Endodermal cell (in vitro differentiated cells): ENCODE results near the gene FANCB. TPM values are rescaled to one million over a fixed set of nuclear protein-coding genes. Genes with fewer than 3 reads are reported as not detected.

ENCODE experiments used
- DNase-seq: peaks from one replicate; pipeline ENCODE4 v3.0.0-alpha.2; 2017
- H3K27ac ChIP-seq: 2 replicates; pipeline ENCODE4 v1.5.1; 2013; ENCODE audit warnings: mild to moderate bottlenecking, low read depth, low read length, moderate library complexity
- H3K27me3 ChIP-seq: 2 replicates; pipeline ENCODE4 v1.6.1; 2013; ENCODE audit warnings: mild to moderate bottlenecking, low read length, moderate library complexity; ENCODE audit not compliant: insufficient read depth, control insufficient read depth, poor library complexity, severe bottlenecking
- H3K36me3 ChIP-seq: 2 replicates; pipeline ENCODE4 v1.7.0; 2013; ENCODE audit warnings: mild to moderate bottlenecking, low read length, moderate library complexity; ENCODE audit not compliant: control insufficient read depth, insufficient read depth
- H3K4me1 ChIP-seq: one replicate; pipeline ENCODE4 v1.7.0; 2013; ENCODE audit warnings: low read length; ENCODE audit not compliant: control insufficient read depth, insufficient read depth
- H3K4me3 ChIP-seq: 2 replicates; pipeline ENCODE4 v1.5.1; 2013; ENCODE audit warnings: mild to moderate bottlenecking, low read length, moderate library complexity
- H3K9ac ChIP-seq: 2 replicates; pipeline ENCODE4 v1.6.1; 2013; ENCODE audit warnings: mild to moderate bottlenecking, low read length, moderate library complexity; ENCODE audit not compliant: poor library complexity, severe bottlenecking; ENCODE audit errors: extremely low read depth
- H3K9me3 ChIP-seq: 2 replicates; pipeline ENCODE4 v1.6.1; 2013; ENCODE audit warnings: mild to moderate bottlenecking, low read length, moderate library complexity; ENCODE audit not compliant: control insufficient read depth
- H3K27ac Mint-ChIP-seq: 2 replicates; pipeline ENCODE4 v1.8.0; 2020; ENCODE audit warnings: mixed read lengths
- H3K27me3 Mint-ChIP-seq: 2 replicates; pipeline ENCODE4 v1.8.0; 2021; ENCODE audit warnings: mild to moderate bottlenecking, mixed read lengths; ENCODE audit not compliant: insufficient read depth
- H3K36me3 Mint-ChIP-seq: 2 replicates; pipeline ENCODE4 v1.8.0; 2020; ENCODE audit warnings: low read depth, mixed read lengths
- H3K4me1 Mint-ChIP-seq: 2 replicates; pipeline ENCODE4 v1.8.0; 2020; ENCODE audit warnings: mixed read lengths
- H3K4me3 Mint-ChIP-seq: 2 replicates; pipeline ENCODE4 v1.8.0; 2020; ENCODE audit warnings: mild to moderate bottlenecking, moderate library complexity, mixed read lengths
- H3K9me3 Mint-ChIP-seq: 2 replicates; pipeline ENCODE4 v1.8.0; 2020; ENCODE audit warnings: mild to moderate bottlenecking, mixed read lengths
- WGBS, 2 experiments: methylation state at CpG; one replicate each; pipeline versions ENCODE4 v1.1.5 to v1.1.7; 2013; ENCODE audit warnings: missing lambda C conversion rate in 2 of 2, mixed read lengths in 1 of 2; ENCODE audit not compliant: insufficient coverage in 1 of 2, insufficient read length in 1 of 2; 5-methylcytosine and 5-hydroxymethylcytosine counted together
- total RNA-seq, 2 donors: library from RNA; stranded (reverse); fragmentation: NEBNext Ultra II Directional in 1 of 2; extraction: Animal tissue kit (Norgen Biotek cat#: 25700) in 1 of 2; gene quantifications; 2 replicates in 1 of 2; 3 replicates in 1 of 2; pipeline ENCODE4 v1.2.1, GENCODE V29; 2021
- TF ChIP-seq, protein P1 (sequence below): fragments of 200-600 bp; sonication (generic); conservative IDR thresholded peaks from 2 replicates; pipeline ENCODE4 v1.5.0; 2021; ENCODE audit warnings: antibody characterized with exemption, mild to moderate bottlenecking

FANCB gene
- total RNA-seq, 2 donors from 2014 or later: 12.8 to 15.2 TPM

DNA sequence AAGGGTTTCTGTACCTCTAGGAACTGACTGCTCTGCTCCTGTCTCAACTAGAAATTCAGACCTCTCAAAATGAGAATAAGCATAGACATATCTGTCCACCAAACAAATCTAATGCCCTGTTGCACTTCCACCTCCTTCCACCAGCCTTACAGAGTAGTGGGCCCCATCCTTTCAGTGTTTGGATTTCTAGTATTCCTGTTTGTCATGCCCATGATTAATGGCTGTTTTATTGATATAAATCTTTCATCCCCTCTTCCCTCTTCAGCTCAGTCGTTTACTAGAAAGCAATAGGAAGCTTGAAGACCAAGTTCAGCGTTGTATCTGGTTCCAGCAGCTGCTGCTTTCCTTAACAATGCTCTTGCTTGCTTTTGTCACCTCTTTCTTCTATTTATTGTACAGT lies 46.5 kb upstream of the FANCB start:
- Mint-ChIP-seq H3K4me3 (no peak overlapping the region), H3K27ac (no peak overlapping the region), H3K4me1 (no peaks in the 10 kb centered on the region), H3K36me3 (peaks cover 20% of the 10 kb centered on the region), H3K27me3 (no peaks in the 10 kb centered on the region), H3K9me3 (peaks cover 41% of the 10 kb centered on the region)
- Histone ChIP-seq H3K27ac (no peak overlapping the region), H3K9me3 (no peaks in the 10 kb centered on the region), H3K4me1 (no peaks in the 10 kb centered on the region), H3K9ac (no peak overlapping the region), H3K4me3 (no peak overlapping the region), H3K36me3 (peaks cover 35% of the 10 kb centered on the region), H3K27me3 (no peaks in the 10 kb centered on the region)
- DNase-seq: no peak
- 94% methylated on average over 2 of the region's 2 CpGs; no CpG with 5 or more reads in 1 of the 2 experiments for WGBS, 2 experiments
- TF ChIP-seq, protein P1, sequence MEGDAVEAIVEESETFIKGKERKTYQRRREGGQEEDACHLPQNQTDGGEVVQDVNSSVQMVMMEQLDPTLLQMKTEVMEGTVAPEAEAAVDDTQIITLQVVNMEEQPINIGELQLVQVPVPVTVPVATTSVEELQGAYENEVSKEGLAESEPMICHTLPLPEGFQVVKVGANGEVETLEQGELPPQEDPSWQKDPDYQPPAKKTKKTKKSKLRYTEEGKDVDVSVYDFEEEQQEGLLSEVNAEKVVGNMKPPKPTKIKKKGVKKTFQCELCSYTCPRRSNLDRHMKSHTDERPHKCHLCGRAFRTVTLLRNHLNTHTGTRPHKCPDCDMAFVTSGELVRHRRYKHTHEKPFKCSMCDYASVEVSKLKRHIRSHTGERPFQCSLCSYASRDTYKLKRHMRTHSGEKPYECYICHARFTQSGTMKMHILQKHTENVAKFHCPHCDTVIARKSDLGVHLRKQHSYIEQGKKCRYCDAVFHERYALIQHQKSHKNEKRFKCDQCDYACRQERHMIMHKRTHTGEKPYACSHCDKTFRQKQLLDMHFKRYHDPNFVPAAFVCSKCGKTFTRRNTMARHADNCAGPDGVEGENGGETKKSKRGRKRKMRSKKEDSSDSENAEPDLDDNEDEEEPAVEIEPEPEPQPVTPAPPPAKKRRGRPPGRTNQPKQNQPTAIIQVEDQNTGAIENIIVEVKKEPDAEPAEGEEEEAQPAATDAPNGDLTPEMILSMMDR: no peak

DNA sequence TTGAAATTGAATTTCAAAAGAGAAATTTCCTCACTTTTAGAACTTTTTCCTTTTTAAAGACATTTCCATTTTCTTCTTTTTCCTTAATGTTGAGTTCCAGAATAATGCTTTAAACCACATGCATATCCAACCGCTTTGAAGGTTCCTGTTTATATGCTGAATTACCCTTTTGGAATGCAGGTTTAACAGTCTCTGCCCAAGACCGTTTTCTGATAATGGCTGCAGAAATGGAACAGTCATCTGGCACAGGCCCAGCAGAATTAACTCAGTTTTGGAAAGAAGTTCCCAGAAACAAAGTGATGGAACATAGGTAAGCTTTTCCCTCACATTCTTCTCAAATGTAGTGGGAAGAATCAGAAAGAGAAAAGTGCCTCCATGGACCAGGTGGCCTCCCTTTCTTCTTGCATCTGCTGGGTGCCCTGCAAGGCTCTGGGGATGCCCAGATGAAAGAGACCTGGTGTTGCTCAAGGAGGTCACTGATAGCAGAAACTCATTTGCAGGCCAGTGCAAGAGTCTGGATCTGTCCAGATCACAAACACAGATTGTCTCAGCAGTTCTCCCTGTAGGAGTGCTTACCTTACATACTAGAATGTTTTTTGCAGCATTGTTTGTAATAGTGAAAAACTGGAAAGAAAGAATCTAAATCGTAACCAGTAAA lies 43.3 kb upstream of the FANCB start:
- H3K9me3 Mint-ChIP-seq: peaks cover 44% of the 10 kb centered on the region
- no peak overlapping the region for H3K4me3 Mint-ChIP-seq
- Histone ChIP-seq H3K9me3 (no peaks in the 10 kb centered on the region), H3K27ac (no peak overlapping the region), H3K4me3 (no peak overlapping the region), H3K27me3 (no peaks in the 10 kb centered on the region), H3K9ac (no peak overlapping the region), H3K36me3 (peaks cover 44% of the 10 kb centered on the region), H3K4me1 (no peaks in the 10 kb centered on the region)
- H3K36me3 Mint-ChIP-seq: peaks cover 21% of the 10 kb centered on the region
- no peaks in the 10 kb centered on the region for H3K4me1 Mint-ChIP-seq
- no peak for DNase-seq
- no peaks in the 10 kb centered on the region for H3K27me3 Mint-ChIP-seq
- WGBS, 2 experiments: 93 to 100% methylated on average over 1 to 3 of the region's 3 CpGs
- TF ChIP-seq, protein P1: no peak
- H3K27ac Mint-ChIP-seq: no peak overlapping the region

DNA sequence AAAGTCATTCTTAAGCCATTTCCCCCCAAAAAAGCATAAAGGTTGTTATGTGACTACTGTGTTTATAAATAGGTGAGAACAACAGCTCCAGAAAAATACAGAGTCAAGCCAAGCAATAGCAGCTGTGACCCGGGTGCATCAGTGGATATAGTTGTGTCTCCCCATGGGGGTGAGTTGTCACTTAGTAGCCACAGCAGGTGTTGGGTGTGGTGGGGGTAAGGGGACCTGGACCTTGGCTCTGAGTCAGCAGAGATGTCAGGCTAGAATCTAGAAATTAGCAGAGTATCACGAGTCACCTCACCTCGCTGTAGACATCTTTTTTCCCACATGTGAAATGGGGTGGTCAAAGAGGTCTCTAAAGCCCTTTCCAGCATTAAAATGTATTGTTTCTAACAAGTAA lies 42.7 kb upstream of the FANCB start:
- no peak for DNase-seq
- WGBS, 2 experiments: 92% methylated on average over 1 of the region's 3 CpGs; no CpG with 5 or more reads in 1 of the 2 experiments
- no peaks in the 10 kb centered on the region for H3K4me1 ChIP-seq
- H3K4me3 Mint-ChIP-seq: no peak overlapping the region
- no peaks in the 10 kb centered on the region for H3K27me3 ChIP-seq
- no peak overlapping the region for H3K4me3 ChIP-seq
- peaks cover 44% of the 10 kb centered on the region for H3K36me3 ChIP-seq
- TF ChIP-seq, protein P1: no peak
- H3K27ac ChIP-seq: no peak overlapping the region
- no peaks in the 10 kb centered on the region for H3K27me3 Mint-ChIP-seq
- no peak overlapping the region for H3K27ac Mint-ChIP-seq
- peaks cover 21% of the 10 kb centered on the region for H3K36me3 Mint-ChIP-seq
- no peak overlapping the region for H3K9ac ChIP-seq
- peaks cover 44% of the 10 kb centered on the region for H3K9me3 Mint-ChIP-seq
- no peaks in the 10 kb centered on the region for H3K9me3 ChIP-seq
- H3K4me1 Mint-ChIP-seq: no peaks in the 10 kb centered on the region
